SK-N-SH treated with all-trans-retinoic acid at 6 μM for 48 hours (cell line): ENCODE data around the gene ERVW-1.

Experiments
- CREB5 ChIP-seq: fragments of 250-450 bp; sonication (Bioruptor Pico); IDR thresholded peaks from 2 replicates; pipeline ENCODE4 v1.5.1; 2020; ENCODE audit warnings: low read depth, mild to moderate bottlenecking, moderate library complexity
- GLIS3 ChIP-seq: fragments of 250-450 bp; sonication (Bioruptor Pico); IDR thresholded peaks from 2 replicates; pipeline ENCODE4 v1.5.0; 2020; ENCODE audit warnings: mild to moderate bottlenecking, moderate library complexity
- PATZ1 ChIP-seq: fragments of 250-450 bp; sonication (Bioruptor Pico); IDR thresholded peaks from 2 replicates; pipeline ENCODE4 v1.8.0; 2020; ENCODE audit warnings: mild to moderate bottlenecking, moderate library complexity, borderline replicate concordance
- SNAI2 ChIP-seq: fragments of 250-450 bp; sonication (Bioruptor Pico); IDR thresholded peaks from 2 replicates; pipeline ENCODE4 v1.5.0; 2020; ENCODE audit warnings: mild to moderate bottlenecking, moderate library complexity
- ZFP3 ChIP-seq: fragments of 250-450 bp; sonication (Bioruptor Pico); IDR thresholded peaks from 2 replicates; pipeline ENCODE4 v1.5.0; 2020; ENCODE audit warnings: mild to moderate bottlenecking, moderate library complexity
- ZFP30 ChIP-seq: fragments of 450-650 bp; formaldehyde crosslinking; IDR thresholded peaks from 2 replicates; pipeline ENCODE4 v1.5.0; 2022; ENCODE audit warnings: mild to moderate bottlenecking, moderate library complexity

GRCh38 chr7:92464515-92464914, 13.2 kb downstream of the ERVW-1 start:
- no peak for TF ChIP-seq SNAI2 (CRISPR knock-in tag)
- TF ChIP-seq GLIS3 (CRISPR knock-in tag): no peak
- no peak for TF ChIP-seq ZFP30 (CRISPR knock-in tag)
- no peak for TF ChIP-seq CREB5 (CRISPR knock-in tag)
- no peak for TF ChIP-seq PATZ1 (CRISPR knock-in tag)
- TF ChIP-seq ZFP3 (CRISPR knock-in tag): no peak
